ENCODE data around the gene HMX3.
"Not testable (repeated sequence)": the region's sequence is repeated elsewhere in the genome, so short reads cannot be mapped to it uniquely, and the experiment has no call there.

Gene HMX3

GRCh38 chr10:123149162-123149567 is 13.4 kb downstream of the HMX3 start:
- DNase-seq: no peak

GRCh38 chr10:123149568-123150270 is 13.9 kb downstream of the HMX3 start:
- peak in 2 of 4 experiments; percentile 15 to 46 for DNase-seq

- DNase-seq: no peak
Measured at GRCh38 chr10:123150271-123150985, 14.7 kb downstream of the HMX3 start.

GRCh38 chr10:123150986-123151736 is 15.4 kb downstream of the HMX3 start:
- DNase-seq: peak in 1 of 4 experiments; percentile 24

- no peak for DNase-seq
Measured at GRCh38 chr10:123151737-123152135, 16.0 kb downstream of the HMX3 start.

- no peak for DNase-seq
Measured at GRCh38 chr10:123153486-123154091, 17.8 kb downstream of the HMX3 start.

- peak; percentile 71 to 86 (median 84) for DNase-seq
Measured at GRCh38 chr10:123154092-123154710, 18.4 kb downstream of the HMX3 start, which contains the start of gene BUB3. TSS of gene BUB3 (plus strand) at chr10:123154402. CDS start at chr10:123154918, 516 bp downstream.

- DNase-seq: no peak
Measured at GRCh38 chr10:123154711-123155505, 19.1 kb downstream of the HMX3 start.

- no peak for DNase-seq
Measured at GRCh38 chr10:123156078-123156477, 20.3 kb downstream of the HMX3 start.

GRCh38 chr10:123157210-123157609 is 21.4 kb downstream of the HMX3 start:
- no peak for DNase-seq

GRCh38 chr10:123158682-123159081 is 22.9 kb downstream of the HMX3 start:
- no peak for DNase-seq

- DNase-seq: no peak
Measured at GRCh38 chr10:123160311-123160980, 24.7 kb downstream of the HMX3 start.

- no peak for DNase-seq
Measured at GRCh38 chr10:123164319-123164718, 28.5 kb downstream of the HMX3 start.

GRCh38 chr10:123165445-123166072 is 29.8 kb downstream of the HMX3 start:
- DNase-seq: no peak

GRCh38 chr10:123166618-123167017 is 30.8 kb downstream of the HMX3 start:
- DNase-seq: no peak

- DNase-seq: no peak
Measured at GRCh38 chr10:123170961-123171360, 35.2 kb downstream of the HMX3 start.

- not testable (repeated sequence) for DNase-seq
Measured at GRCh38 chr10:123171616-123172015, 35.8 kb downstream of the HMX3 start.

- no peak for DNase-seq
Measured at GRCh38 chr10:123175389-123176387, 39.9 kb downstream of the HMX3 start.

- DNase-seq: not testable (repeated sequence)
Measured at GRCh38 chr10:123178390-123178789, 42.6 kb downstream of the HMX3 start.

Data from activated naive CD4-positive, alpha-beta T cell (primary cell).